CD8-positive, alpha-beta memory T cell (primary cell): ENCODE results near the gene KDELR1. TPM values are rescaled to one million over a fixed set of nuclear protein-coding genes. Genes with fewer than 3 reads are reported as not detected.
"Not testable (repeated sequence)": the region's sequence is repeated elsewhere in the genome, so short reads cannot be mapped to it uniquely, and the experiment has no call there.

Experiments
- CTCF ChIA-PET: fragments of 350-600 bp; sonication (Branson Sonifier 250); formaldehyde crosslinking; loops from one replicate; lab custom pipeline; 2021; ENCODE audit warnings: antibody characterized with exemption; lab: Charles Lee
- POLR2A ChIA-PET: fragments of 350-600 bp; sonication (Branson Sonifier 250); formaldehyde crosslinking; loops from one replicate; lab custom pipeline; 2021; ENCODE audit warnings: antibody characterized with exemption; lab: Charles Lee
- DNase-seq, 5 donors: peaks; one replicate each; pipeline versions ENCODE4 v3.0.0 to v3.0.0-alpha.2; 2020 to 2022; ENCODE audit warnings: mixed read lengths in 1 of 5
- H3K27ac ChIP-seq: one replicate; pipeline ENCODE4 v1.7.0; 2013; ENCODE audit warnings: low read depth, mild to moderate bottlenecking, low read length, moderate library complexity
- H3K27me3 ChIP-seq: 2 replicates; pipeline ENCODE4 v1.7.0; 2013; ENCODE audit warnings: low read length, mild to moderate bottlenecking; ENCODE audit not compliant: insufficient read depth, poor library complexity, severe bottlenecking
- H3K36me3 ChIP-seq: 2 replicates; pipeline ENCODE4 v1.7.0; 2013; ENCODE audit warnings: mild to moderate bottlenecking, low read length, moderate library complexity; ENCODE audit not compliant: insufficient read depth
- H3K4me1 ChIP-seq: 2 replicates; pipeline ENCODE4 v1.7.0; 2013; ENCODE audit warnings: mild to moderate bottlenecking, low read length, moderate library complexity; ENCODE audit not compliant: insufficient read depth
- H3K4me3 ChIP-seq: 2 replicates; pipeline ENCODE4 v1.7.0; 2013; ENCODE audit warnings: mild to moderate bottlenecking, low read length
- H3K9me3 ChIP-seq: 2 replicates; pipeline ENCODE4 v1.7.0; 2013; ENCODE audit warnings: mild to moderate bottlenecking, low read length
- H3K27ac Mint-ChIP-seq, 8 donors: one replicate each; pipeline ENCODE4 v1.8.0; 2020 to 2021; ENCODE audit warnings: mixed read lengths in 8 of 8, mild to moderate bottlenecking in 6 of 8, inconsistent platforms in 3 of 8, moderate library complexity in 3 of 8
- H3K27me3 Mint-ChIP-seq, 2 donors: one replicate each; pipeline ENCODE4 v1.8.0; 2020 to 2021; ENCODE audit warnings: mixed read lengths in 2 of 2, mild to moderate bottlenecking in 1 of 2, moderate library complexity in 1 of 2
- H3K36me3 Mint-ChIP-seq, 3 donors: one replicate each; pipeline ENCODE4 v1.8.0; 2020 to 2021; ENCODE audit warnings: mixed read lengths in 3 of 3, inconsistent platforms in 1 of 3, mild to moderate bottlenecking in 1 of 3
- H3K4me1 Mint-ChIP-seq, 3 donors: one replicate each; pipeline ENCODE4 v1.8.0; 2020 to 2021; ENCODE audit warnings: mixed read lengths in 3 of 3, inconsistent platforms in 1 of 3, mild to moderate bottlenecking in 1 of 3
- H3K4me3 Mint-ChIP-seq, 7 donors: one replicate each; pipeline ENCODE4 v1.8.0; 2020 to 2021; ENCODE audit warnings: mixed read lengths in 7 of 7, mild to moderate bottlenecking in 6 of 7, moderate library complexity in 4 of 7, inconsistent platforms in 2 of 7
- H3K9me3 Mint-ChIP-seq, 5 donors: one replicate each; pipeline ENCODE4 v1.8.0; 2020 to 2022; ENCODE audit warnings: mixed read lengths in 5 of 5, mild to moderate bottlenecking in 3 of 5, moderate library complexity in 2 of 5, inconsistent platforms in 1 of 5
- polyA plus RNA-seq: library from polyadenylated mRNA; unstranded; fragments of 300-500 nt; fragmentation: Illumina TruSeq; gene quantifications from one replicate; pipeline ENCODE4 v1.2.3, GENCODE V29; 2021
- total RNA-seq, 2 experiments: library from RNA; stranded (reverse); gene quantifications; one replicate each; pipeline ENCODE4 v1.2.3, GENCODE V29; 2021

The KDELR1 gene
- total and polyA plus RNA-seq, 3 experiments from 2014 or later = 32.5 to 82.9 (median 78.7) TPM

GRCh38 chr19:48378194-48378570 is 13.2 kb downstream of the KDELR1 start:
- Histone ChIP-seq H3K9me3 (no peaks in the 10 kb centered on the region), H3K27me3 (no peaks in the 10 kb centered on the region), H3K27ac (no peak overlapping the region), H3K4me3 (no peak overlapping the region), H3K4me1 (no peaks in the 10 kb centered on the region), H3K36me3 (no peaks in the 10 kb centered on the region)
- Mint-ChIP-seq H3K36me3 (peaks cover 3 to 18% (median 3%) of the 10 kb centered on the region in 3 donors), H3K4me3 (no peak overlapping the region), H3K27me3 (no peaks in the 10 kb centered on the region), H3K9me3 (no peaks in the 10 kb centered on the region), H3K4me1 (no peaks in the 10 kb centered on the region), H3K27ac (no peak overlapping the region)
- ChIA-PET POLR2A (interaction anchor here (0.6 kb wide), 1 partner anchor 679 kb away, joined by 8 read pairs; no protein-coding TSS in a partner anchor), CTCF (no interaction called here)
- no peak for DNase-seq

DNA sequence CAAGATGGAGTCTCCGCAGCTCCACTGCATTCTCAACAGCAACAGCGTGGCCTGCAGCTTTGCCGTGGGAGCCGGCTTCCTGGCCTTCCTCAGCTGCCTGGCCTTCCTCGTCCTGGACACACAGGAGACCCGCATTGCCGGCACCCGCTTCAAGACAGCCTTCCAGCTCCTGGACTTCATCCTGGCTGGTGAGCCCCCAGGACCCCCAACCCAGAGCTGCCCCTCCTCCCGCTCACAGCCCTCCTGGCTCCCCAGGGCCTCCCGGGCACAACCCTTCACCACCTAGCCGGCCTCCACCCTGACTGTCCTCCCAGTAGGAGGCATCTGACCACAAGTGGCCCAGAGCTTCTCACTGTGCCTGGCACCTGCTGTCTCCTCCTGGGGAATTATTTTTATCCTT is 17.8 kb downstream of the KDELR1 start:
- Histone ChIP-seq H3K9me3 (no peaks in the 10 kb centered on the region), H3K36me3 (no peaks in the 10 kb centered on the region), H3K27me3 (no peaks in the 10 kb centered on the region), H3K4me1 (no peaks in the 10 kb centered on the region), H3K4me3 (no peak overlapping the region), H3K27ac (no peak overlapping the region)
- no peak for DNase-seq
- H3K4me3 Mint-ChIP-seq = no peak overlapping the region
- no peaks in the 10 kb centered on the region for H3K4me1 Mint-ChIP-seq
- H3K27ac Mint-ChIP-seq = no peak overlapping the region
- POLR2A ChIA-PET = no interaction called here
- no peaks in the 10 kb centered on the region for H3K36me3 Mint-ChIP-seq
- CTCF ChIA-PET = interaction anchor here (1.0 kb wide), 1 partner anchor 18 kb away, joined by 3 read pairs; the partner anchor contains the start of gene KDELR1
- H3K9me3 Mint-ChIP-seq = no peaks in the 10 kb centered on the region
- H3K27me3 Mint-ChIP-seq = no peaks in the 10 kb centered on the region

DNA sequence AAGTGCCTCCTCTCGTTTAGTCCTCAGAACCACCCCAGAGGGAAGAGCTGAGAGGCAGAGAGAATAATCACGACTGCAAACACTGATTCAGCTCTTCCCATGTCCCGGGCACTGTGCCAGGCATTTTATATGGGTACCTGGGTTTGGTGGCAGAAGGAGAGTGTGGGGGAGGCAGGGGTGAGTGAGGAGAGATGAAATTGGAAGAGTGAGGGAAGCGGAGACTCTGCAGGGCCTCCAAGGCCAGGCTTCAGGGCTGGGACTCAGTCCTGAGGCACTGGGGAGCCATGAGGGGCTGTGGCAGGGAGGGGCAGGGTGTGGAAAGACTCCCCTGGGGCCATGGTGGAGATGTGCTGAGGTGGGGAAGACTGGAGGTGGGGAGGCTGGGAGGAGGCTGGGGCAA is 18.4 kb downstream of the KDELR1 start:
- Histone ChIP-seq H3K36me3 (no peaks in the 10 kb centered on the region), H3K27ac (no peak overlapping the region), H3K4me3 (no peak overlapping the region), H3K9me3 (no peaks in the 10 kb centered on the region), H3K27me3 (no peaks in the 10 kb centered on the region), H3K4me1 (no peaks in the 10 kb centered on the region)
- no peaks in the 10 kb centered on the region for H3K27me3 Mint-ChIP-seq
- ChIA-PET POLR2A (no interaction called here), CTCF (no interaction called here)
- no peak overlapping the region for H3K27ac Mint-ChIP-seq
- H3K4me3 Mint-ChIP-seq = no peak overlapping the region
- no peaks in the 10 kb centered on the region for H3K36me3 Mint-ChIP-seq
- no peaks in the 10 kb centered on the region for H3K9me3 Mint-ChIP-seq
- no peak for DNase-seq
- H3K4me1 Mint-ChIP-seq = no peaks in the 10 kb centered on the region

- not testable (repeated sequence) for H3K4me1 ChIP-seq, H3K4me3 Mint-ChIP-seq, H3K4me1 Mint-ChIP-seq, H3K27me3 ChIP-seq, DNase-seq, H3K27me3 Mint-ChIP-seq, H3K9me3 Mint-ChIP-seq, H3K36me3 ChIP-seq, H3K9me3 ChIP-seq, H3K4me3 ChIP-seq, H3K27ac Mint-ChIP-seq, H3K36me3 Mint-ChIP-seq, H3K27ac ChIP-seq
- ChIA-PET POLR2A (interaction anchor here (0.7 kb wide), 1 partner anchor 11 kb away, joined by 4 read pairs; no protein-coding TSS in a partner anchor), CTCF (interaction anchor here (1.0 kb wide), 1 partner anchor 20 kb away, joined by 3 read pairs; the partner anchor contains the start of gene KDELR1)
These were observed 19.6 kb downstream of the KDELR1 start for GRCh38 chr19:48371771-48372170.

DNA sequence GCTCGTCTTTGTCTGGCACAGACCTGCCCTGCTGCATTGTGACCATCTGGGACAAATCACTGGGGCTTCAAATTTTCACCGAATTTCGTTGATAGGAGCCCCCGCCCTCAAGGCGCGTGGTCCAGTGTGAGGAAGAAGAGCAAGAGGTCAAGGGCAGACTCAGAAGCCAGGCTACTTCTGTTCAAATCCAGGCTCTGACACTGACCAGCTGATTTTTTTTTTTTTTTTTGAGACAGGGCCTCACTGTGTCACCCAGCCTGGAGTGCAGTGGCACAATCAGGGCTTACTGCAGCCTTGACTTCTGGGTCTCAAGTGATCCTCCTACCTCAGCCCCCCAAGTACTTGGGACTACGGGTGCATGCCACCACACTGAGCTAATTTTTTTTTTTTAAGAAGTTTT is 20.0 kb downstream of the KDELR1 start:
- Histone ChIP-seq H3K4me3 (no peak overlapping the region), H3K36me3 (no peaks in the 10 kb centered on the region), H3K4me1 (no peaks in the 10 kb centered on the region), H3K9me3 (no peaks in the 10 kb centered on the region), H3K27me3 (no peaks in the 10 kb centered on the region), H3K27ac (no peak overlapping the region)
- no peaks in the 10 kb centered on the region for H3K4me1 Mint-ChIP-seq
- H3K27ac Mint-ChIP-seq = no peak overlapping the region
- no peaks in the 10 kb centered on the region for H3K36me3 Mint-ChIP-seq
- CTCF ChIA-PET = interaction anchor here (1.0 kb wide), 1 partner anchor 20 kb away, joined by 3 read pairs; the partner anchor contains the start of gene KDELR1
- DNase-seq = no peak
- POLR2A ChIA-PET = no interaction called here
- no peaks in the 10 kb centered on the region for H3K27me3 Mint-ChIP-seq
- no peaks in the 10 kb centered on the region for H3K9me3 Mint-ChIP-seq
- no peak overlapping the region for H3K4me3 Mint-ChIP-seq

DNA sequence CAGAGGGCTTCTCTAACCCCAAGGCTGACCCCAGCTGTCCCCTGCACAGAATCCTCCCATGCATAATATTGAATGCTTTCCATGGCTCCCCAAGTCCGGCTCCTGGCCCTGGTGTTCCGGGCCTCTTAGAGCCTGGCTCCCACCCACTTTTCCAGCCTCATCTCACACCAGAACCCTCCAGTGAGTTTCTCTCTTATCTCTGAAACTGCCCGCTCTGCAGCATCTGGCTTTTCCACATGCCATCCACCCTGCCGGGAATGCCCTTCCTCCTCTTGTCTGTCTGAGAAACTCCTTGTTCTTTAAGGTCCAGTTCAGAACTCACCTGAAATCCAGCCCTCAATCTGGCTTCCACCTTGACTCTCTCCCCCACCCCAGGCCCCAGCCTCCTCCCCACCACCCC is 20.4 kb downstream of the KDELR1 start:
- no peaks in the 10 kb centered on the region for H3K27me3 ChIP-seq
- no peaks in the 10 kb centered on the region for H3K36me3 ChIP-seq
- no peak overlapping the region for H3K4me3 ChIP-seq
- ChIA-PET CTCF (interaction anchor here (1.0 kb wide), 1 partner anchor 21 kb away, joined by 3 read pairs; the partner anchor contains the start of gene KDELR1), POLR2A (no interaction called here)
- H3K27ac Mint-ChIP-seq = peak overlapping the region in 1 of 8 donors; percentile 74
- no peak overlapping the region for H3K4me3 Mint-ChIP-seq
- DNase-seq = no peak
- H3K27me3 Mint-ChIP-seq = no peaks in the 10 kb centered on the region
- H3K36me3 Mint-ChIP-seq = no peaks in the 10 kb centered on the region
- H3K4me1 Mint-ChIP-seq = no peaks in the 10 kb centered on the region
- H3K9me3 Mint-ChIP-seq = no peaks in the 10 kb centered on the region
- H3K27ac ChIP-seq = no peak overlapping the region
- no peaks in the 10 kb centered on the region for H3K4me1 ChIP-seq
- no peaks in the 10 kb centered on the region for H3K9me3 ChIP-seq

GRCh38 chr19:48368936-48369335 is 22.4 kb downstream of the KDELR1 start:
- H3K9me3 Mint-ChIP-seq = no peaks in the 10 kb centered on the region
- peaks cover 3 to 7% (median 6%) of the 10 kb centered on the region in 3 donors for H3K4me1 Mint-ChIP-seq
- no peak for DNase-seq
- no peak overlapping the region for H3K27ac Mint-ChIP-seq
- Histone ChIP-seq H3K9me3 (no peaks in the 10 kb centered on the region), H3K4me3 (no peak overlapping the region), H3K27ac (no peak overlapping the region), H3K4me1 (peaks cover 8% of the 10 kb centered on the region), H3K27me3 (no peaks in the 10 kb centered on the region), H3K36me3 (no peaks in the 10 kb centered on the region)
- H3K4me3 Mint-ChIP-seq = no peak overlapping the region
- no peaks in the 10 kb centered on the region for H3K27me3 Mint-ChIP-seq
- ChIA-PET CTCF (no interaction called here), POLR2A (no interaction called here)
- H3K36me3 Mint-ChIP-seq = no peaks in the 10 kb centered on the region

- Mint-ChIP-seq H3K9me3 (no peaks in the 10 kb centered on the region), H3K36me3 (peaks cover 0 to 6% (median 0%) of the 10 kb centered on the region in 3 donors), H3K4me1 (peaks cover 6 to 15% (median 14%) of the 10 kb centered on the region in 3 donors), H3K4me3 (peak overlapping the region in 1 of 7 donors; percentile 20), H3K27ac (peak overlapping the region in 1 of 8 donors; percentile 26), H3K27me3 (no peaks in the 10 kb centered on the region)
- H3K4me1 ChIP-seq = peaks cover 16% of the 10 kb centered on the region
- ChIA-PET POLR2A (no interaction called here), CTCF (interaction anchor here (1.1 kb wide), 1 partner anchor 24 kb away, joined by 3 read pairs; the partner anchor contains the start of gene KDELR1)
- no peak for DNase-seq
- no peak overlapping the region for H3K27ac ChIP-seq
- no peaks in the 10 kb centered on the region for H3K27me3 ChIP-seq
- no peaks in the 10 kb centered on the region for H3K9me3 ChIP-seq
- H3K36me3 ChIP-seq = no peaks in the 10 kb centered on the region
- no peak overlapping the region for H3K4me3 ChIP-seq
These were observed 23.5 kb downstream of the KDELR1 start for GRCh38 chr19:48367855-48368254.
